Ectodermal cell (in vitro differentiated cells): ENCODE results near the gene HNRNPH2.

Experiments used
- H3K27ac ChIP-seq: 2 replicates; pipeline ENCODE4 v1.7.0; 2013; ENCODE audit warnings: mild to moderate bottlenecking, low read depth, low read length; ENCODE audit not compliant: insufficient read depth, poor library complexity, severe bottlenecking
- H3K27me3 ChIP-seq: 2 replicates; pipeline ENCODE4 v1.7.0; 2013; ENCODE audit warnings: mild to moderate bottlenecking, low read length; ENCODE audit not compliant: insufficient read depth, control insufficient read depth, poor library complexity, severe bottlenecking
- H3K36me3 ChIP-seq: one replicate; pipeline ENCODE4 v1.7.0; 2013; ENCODE audit warnings: low read length; ENCODE audit not compliant: control insufficient read depth, insufficient read depth
- H3K4me1 ChIP-seq: one replicate; pipeline ENCODE4 v1.7.0; 2013; ENCODE audit warnings: low read length; ENCODE audit not compliant: control insufficient read depth, insufficient read depth
- H3K4me3 ChIP-seq: 2 replicates; pipeline ENCODE4 v1.7.0; 2013; ENCODE audit warnings: low read depth, low read length, control low read depth; ENCODE audit not compliant: insufficient read depth
- H3K9me3 ChIP-seq: 2 replicates; pipeline ENCODE4 v1.7.0; 2013; ENCODE audit warnings: mild to moderate bottlenecking, low read length, moderate library complexity; ENCODE audit not compliant: control insufficient read depth
- WGBS, 2 experiments: methylation state at CpG; one replicate each; pipeline ENCODE4 v1.1.7; 2013; ENCODE audit warnings: missing lambda C conversion rate in 2 of 2; 5-methylcytosine and 5-hydroxymethylcytosine counted together

HNRNPH2 gene

DNA sequence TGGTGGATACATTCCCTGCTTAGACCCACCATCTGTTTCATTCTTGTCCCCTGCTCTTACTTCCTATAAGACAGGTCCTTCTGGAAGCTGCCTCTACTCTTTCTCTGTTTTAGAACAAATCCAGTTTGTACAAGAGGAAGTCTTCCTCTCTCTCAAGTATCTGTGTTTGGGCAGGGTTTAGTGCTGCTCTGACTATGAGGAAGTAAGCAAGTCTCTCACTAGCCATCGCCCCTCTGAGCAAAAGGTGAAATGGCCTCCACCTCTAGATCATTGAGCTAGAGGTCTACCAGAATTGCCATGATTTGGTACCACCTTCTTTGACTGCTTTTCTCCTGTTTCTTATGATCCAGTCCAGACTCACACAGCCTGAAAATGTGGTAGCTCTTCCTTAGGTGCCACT is 30.5 kb upstream of the HNRNPH2 start:
- 87 to 93% methylated on average over 1 of the region's 1 CpG for WGBS, 2 experiments
- Histone ChIP-seq H3K36me3 (no peaks in the 10 kb centered on the region), H3K27me3 (no peaks in the 10 kb centered on the region), H3K4me3 (no peak overlapping the region), H3K9me3 (no peaks in the 10 kb centered on the region), H3K4me1 (no peaks in the 10 kb centered on the region), H3K27ac (no peak overlapping the region)

DNA sequence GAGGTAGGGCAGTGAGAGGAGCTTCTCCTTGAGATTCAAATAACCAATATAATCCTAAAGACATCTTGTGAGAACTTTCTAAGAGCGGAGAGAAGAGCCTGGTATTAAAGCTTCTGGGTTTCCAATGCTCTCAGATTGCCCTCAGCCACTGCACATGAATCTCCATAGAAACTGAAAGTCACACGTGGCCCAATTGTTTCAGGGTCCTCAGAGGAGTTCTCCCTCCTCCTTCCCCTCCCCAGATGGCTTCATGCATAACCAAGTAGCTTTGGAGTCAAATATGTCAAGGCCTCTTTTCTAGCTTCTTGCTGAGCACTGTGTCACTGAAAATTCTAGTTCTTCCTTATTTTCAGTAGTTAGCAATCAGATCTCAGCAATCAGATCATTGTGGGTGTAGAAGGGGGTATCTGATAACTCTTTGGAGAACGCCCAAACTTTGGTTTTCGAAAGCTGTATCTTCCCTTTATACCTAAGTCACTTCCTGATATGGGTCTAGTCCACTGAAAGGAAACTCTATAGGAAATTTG is 24.3 kb upstream of the HNRNPH2 start:
- no peaks in the 10 kb centered on the region for H3K9me3 ChIP-seq
- H3K27me3 ChIP-seq = no peaks in the 10 kb centered on the region
- no peaks in the 10 kb centered on the region for H3K4me1 ChIP-seq
- no peak overlapping the region for H3K4me3 ChIP-seq
- H3K36me3 ChIP-seq = no peaks in the 10 kb centered on the region
- 53 to 58% methylated on average over 2 of the region's 4 CpGs for WGBS, 2 experiments
- H3K27ac ChIP-seq = no peak overlapping the region

DNA sequence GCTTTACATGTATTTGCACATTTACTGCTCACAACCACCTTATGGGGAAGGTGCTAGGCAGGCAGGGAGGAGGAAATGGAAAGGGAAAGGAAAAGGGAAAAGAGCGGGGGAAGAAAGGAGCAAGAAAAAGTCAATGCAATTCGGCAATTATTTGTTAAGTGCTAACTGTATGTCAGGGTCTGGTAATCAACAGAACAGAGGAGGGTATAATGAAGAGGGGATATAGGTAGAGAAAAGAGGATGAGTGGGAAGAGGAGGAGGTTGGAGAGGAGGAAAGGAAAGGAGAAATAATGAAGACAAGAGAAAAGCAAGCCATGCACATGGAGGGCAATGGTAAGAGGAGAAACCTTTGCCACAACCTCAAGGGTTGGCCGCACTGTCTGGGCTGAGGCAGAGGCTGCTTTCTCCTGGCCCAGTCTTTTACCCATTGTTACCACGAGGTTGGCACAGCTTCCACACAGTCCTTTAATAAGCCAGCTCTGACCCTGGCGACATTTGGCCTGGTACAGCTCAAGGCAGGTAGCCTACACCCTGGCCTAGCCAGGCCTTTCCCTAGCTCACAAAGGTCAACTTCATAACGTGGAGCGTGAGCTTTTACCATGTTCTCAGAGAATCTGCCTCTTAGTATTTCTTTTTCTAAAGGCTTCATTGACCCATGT is 22.9 kb upstream of the HNRNPH2 start:
- Histone ChIP-seq H3K36me3 (no peaks in the 10 kb centered on the region), H3K27me3 (no peaks in the 10 kb centered on the region), H3K9me3 (no peaks in the 10 kb centered on the region), H3K4me3 (no peak overlapping the region), H3K4me1 (no peaks in the 10 kb centered on the region), H3K27ac (no peak overlapping the region)
- 89 to 94% methylated on average over 7 of the region's 7 CpGs for WGBS, 2 experiments

DNA sequence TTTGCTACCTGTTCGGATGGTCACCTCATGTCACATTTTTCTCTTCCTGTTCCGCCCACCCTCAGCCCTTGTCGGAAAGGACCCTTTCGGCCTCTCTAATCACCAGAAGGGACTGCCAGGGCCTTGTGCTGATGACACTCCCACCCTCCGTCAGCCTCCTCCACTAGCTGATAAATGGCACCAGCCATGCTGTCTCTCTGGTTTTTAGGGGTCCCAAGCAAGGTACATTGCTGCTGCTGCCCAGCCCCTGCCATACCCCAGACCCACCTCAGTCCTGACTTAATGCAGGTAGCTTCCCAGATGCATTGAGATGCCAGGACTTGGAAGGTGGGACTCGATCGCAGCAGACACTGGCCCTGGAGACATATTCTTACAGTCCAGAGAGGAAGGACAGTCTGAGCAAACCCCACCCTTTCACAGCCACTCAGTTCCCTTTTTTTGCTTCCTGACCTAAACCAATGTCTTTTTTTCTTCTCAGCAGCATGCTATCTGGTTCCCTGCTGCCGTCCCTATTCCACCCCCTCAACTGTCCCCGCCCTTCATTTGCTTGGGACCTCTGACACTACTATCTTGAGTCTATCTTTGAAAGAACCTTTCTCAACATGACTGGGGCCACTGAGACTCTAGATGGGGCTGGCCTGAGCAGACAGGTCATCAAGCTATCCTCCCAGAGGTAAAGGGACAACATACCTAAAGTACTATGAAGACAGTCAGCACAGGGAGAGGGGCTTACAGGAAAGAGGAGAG is 22.1 kb upstream of the HNRNPH2 start, which contains the start of gene BTK:
TSS of gene BTK (minus strand) at position 397 of the 747 bp plus-strand sequence. CDS start 10,907 bp downstream, outside the sequence.
- WGBS, 2 experiments = 81 to 83% methylated on average over 9 of the region's 9 CpGs
- no peak within 1 kb of the TSS for H3K27ac ChIP-seq
- H3K4me1 ChIP-seq = no peaks in the 10 kb centered on the region
- no peaks in the 10 kb centered on the region for H3K27me3 ChIP-seq
- no peaks in the 10 kb centered on the region for H3K9me3 ChIP-seq
- H3K4me3 ChIP-seq = no peak within 1 kb of the TSS
- no peaks in the 10 kb centered on the region for H3K36me3 ChIP-seq

DNA sequence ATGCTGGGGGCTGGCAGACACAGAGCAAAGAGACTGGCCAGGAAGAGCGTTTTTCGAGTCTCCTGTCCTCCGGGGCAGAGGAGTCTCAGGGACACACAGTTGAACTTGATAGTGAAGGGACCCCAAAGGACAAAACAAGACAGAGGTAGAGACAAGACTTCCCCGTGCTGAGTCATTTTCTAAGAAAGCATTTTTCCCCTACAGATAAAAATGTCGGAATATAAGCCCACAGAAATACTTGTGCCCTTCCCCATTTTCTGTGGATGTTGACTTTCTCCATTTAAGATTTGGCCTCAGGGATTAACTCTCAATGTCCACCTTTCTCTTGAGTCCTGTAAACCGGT is 21.5 kb upstream of the HNRNPH2 start:
- no peaks in the 10 kb centered on the region for H3K36me3 ChIP-seq
- no peaks in the 10 kb centered on the region for H3K4me1 ChIP-seq
- no peaks in the 10 kb centered on the region for H3K9me3 ChIP-seq
- no peak overlapping the region for H3K27ac ChIP-seq
- no peak overlapping the region for H3K4me3 ChIP-seq
- 91% methylated on average over 6 of the region's 6 CpGs for WGBS, 2 experiments
- no peaks in the 10 kb centered on the region for H3K27me3 ChIP-seq

DNA sequence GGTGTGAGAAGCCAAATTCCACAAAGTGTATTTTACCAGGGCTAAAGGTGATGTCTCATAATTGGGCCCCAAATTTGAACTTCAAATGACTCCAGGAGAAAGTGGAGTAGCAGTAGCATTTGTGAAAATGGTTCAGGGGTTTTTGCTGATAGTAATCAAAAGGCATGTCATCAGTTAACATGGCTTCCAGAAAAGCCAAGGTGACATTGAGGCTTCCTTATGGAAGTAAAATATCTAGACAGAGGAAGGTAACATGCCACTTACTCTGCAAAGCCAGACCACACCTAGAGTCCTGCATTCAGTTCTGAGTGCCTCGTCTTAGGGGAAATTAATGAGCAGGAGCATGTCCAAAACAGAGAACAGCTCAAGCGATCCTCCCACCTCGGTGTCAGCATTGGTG is 19.4 kb upstream of the HNRNPH2 start:
- Histone ChIP-seq H3K27ac (no peak overlapping the region), H3K4me3 (no peak overlapping the region), H3K27me3 (no peaks in the 10 kb centered on the region), H3K36me3 (no peaks in the 10 kb centered on the region), H3K9me3 (no peaks in the 10 kb centered on the region), H3K4me1 (no peaks in the 10 kb centered on the region)
- WGBS, 2 experiments = 88 to 89% methylated on average over 1 to 3 of the region's 3 CpGs

DNA sequence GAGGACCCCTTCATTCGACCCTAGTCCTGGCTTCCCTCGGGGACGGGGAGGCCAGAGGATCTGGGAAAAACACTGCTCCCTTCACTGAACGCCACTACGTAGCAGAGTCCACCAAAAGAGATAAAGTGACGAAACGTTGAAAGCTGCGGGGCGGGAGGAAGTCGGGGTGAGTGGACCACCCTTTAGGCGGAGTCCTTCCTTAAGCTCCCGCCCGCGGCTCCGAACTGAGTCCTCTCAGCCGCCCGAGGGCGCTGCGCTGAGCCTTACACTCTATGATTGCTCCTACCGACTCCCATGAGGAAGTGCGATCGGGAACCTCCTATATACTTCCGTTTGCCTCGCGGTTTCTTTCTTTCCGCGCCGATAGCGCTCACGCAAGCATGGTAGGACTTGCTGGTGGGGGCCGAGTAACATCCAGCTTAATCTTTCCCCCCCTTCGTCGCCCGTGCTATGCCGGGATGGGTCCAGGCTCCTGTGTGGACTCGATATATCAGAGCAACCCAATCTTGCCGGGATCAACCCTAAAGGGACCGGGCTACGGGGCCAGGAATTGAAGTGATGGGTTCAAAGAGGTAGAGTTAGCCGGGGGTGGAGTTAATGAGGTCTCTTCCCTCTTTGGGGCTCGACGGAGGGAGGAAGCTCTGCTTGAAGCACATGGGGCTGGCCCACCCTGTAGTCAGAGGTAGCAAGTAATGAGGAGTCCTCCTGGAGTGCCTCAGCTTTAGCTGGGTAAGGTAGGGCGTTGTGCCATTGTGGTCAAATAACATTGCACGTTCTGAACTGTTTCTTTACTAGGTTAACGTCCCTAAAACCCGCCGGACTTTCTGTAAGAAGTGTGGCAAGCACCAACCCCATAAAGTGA is 17.1 kb upstream of the HNRNPH2 start, which contains the start of gene RPL36A:
TSS of gene RPL36A (plus strand) at position 348 of the 862 bp plus-strand sequence. CDS start at position 381, 33 bp downstream.
- H3K36me3 ChIP-seq = no peaks in the 10 kb centered on the region
- WGBS, 2 experiments = 0 to 1% methylated on average over 47 of the region's 47 CpGs
- peak within 1 kb of the TSS; percentile 68 for H3K4me3 ChIP-seq
- peak within 1 kb of the TSS; percentile 77 for H3K27ac ChIP-seq
- H3K4me1 ChIP-seq = no peaks in the 10 kb centered on the region
- no peaks in the 10 kb centered on the region for H3K27me3 ChIP-seq
- no peaks in the 10 kb centered on the region for H3K9me3 ChIP-seq

DNA sequence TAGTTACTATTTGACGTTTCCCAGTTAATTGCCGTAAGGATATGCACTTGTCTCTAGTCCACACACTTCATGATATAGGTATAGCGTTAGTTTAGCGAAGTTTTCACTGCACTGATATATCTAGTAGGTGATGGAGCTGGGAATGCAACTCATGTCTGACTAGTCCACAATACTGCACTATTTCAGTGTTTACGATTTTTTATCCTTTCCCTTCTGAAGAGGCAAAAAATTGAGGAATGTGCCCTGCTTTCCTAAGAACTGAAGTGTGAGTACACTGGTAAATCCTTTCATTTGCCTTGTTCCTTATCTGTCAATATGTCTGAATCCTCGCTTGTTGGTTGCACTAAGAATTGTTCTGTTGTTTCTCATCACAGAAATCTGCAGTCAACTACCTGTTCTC is 16.2 kb upstream of the HNRNPH2 start:
- 54 to 56% methylated on average over 4 to 6 of the region's 6 CpGs for WGBS, 2 experiments
- Histone ChIP-seq H3K27me3 (no peaks in the 10 kb centered on the region), H3K36me3 (no peaks in the 10 kb centered on the region), H3K9me3 (no peaks in the 10 kb centered on the region), H3K4me1 (no peaks in the 10 kb centered on the region), H3K27ac (no peak overlapping the region), H3K4me3 (peak overlapping the region; percentile 68)

DNA sequence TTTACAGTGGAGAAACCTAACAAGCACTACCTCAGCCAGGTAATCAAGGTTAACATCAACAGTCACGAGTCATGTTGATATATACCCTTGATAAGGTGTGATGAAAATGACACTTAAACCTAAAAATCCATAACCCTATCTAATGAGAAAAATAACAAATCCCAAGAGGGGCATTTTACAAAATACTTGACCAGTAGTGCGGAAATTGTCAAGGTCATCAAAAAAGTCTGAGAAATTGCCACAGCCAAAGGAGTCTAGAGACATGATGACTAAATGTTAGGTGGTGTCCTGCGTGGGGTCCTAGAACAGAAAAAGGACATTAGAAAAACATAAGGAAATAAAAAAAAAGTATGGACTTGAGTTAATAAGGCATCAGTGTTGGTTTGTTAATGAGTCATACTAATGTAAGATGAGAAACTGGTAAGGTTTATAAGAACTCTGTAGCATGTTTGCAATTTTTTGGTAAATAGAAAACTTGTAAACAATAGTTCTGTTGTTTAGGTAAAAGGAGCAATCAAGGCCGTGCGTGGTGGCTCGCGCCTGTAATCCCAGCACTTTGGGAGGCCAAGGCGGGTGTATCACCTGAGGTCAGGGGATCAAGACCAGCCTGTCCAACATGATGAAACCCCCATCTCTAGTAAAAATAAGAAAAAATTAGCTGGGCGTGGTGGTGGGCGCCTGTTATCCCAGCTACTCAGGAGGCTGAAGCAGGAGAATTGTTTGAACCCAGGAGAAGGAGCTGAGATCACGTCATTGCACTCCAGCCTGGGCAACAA is 14.3 kb upstream of the HNRNPH2 start:
- no peaks in the 10 kb centered on the region for H3K36me3 ChIP-seq
- no peak overlapping the region for H3K27ac ChIP-seq
- H3K27me3 ChIP-seq = no peaks in the 10 kb centered on the region
- no peaks in the 10 kb centered on the region for H3K4me1 ChIP-seq
- H3K9me3 ChIP-seq = no peaks in the 10 kb centered on the region
- H3K4me3 ChIP-seq = no peak overlapping the region
- WGBS, 2 experiments = 96 to 97% methylated on average over 10 of the region's 11 CpGs
